Middle frontal gyrus (tissue), 1 donor: Measurements from ENCODE around the gene YIPF4.
"Not testable (repeated sequence)": the region's sequence is repeated elsewhere in the genome, so short reads cannot be mapped to it uniquely, and the experiment has no call there.

Experiments used
- DNase-seq: peaks from one replicate; pipeline ENCODE4 v3.0.0-alpha.2; 2015; ENCODE audit warnings: low spot score; ENCODE audit errors: extremely low spot score

YIPF4 gene

DNA sequence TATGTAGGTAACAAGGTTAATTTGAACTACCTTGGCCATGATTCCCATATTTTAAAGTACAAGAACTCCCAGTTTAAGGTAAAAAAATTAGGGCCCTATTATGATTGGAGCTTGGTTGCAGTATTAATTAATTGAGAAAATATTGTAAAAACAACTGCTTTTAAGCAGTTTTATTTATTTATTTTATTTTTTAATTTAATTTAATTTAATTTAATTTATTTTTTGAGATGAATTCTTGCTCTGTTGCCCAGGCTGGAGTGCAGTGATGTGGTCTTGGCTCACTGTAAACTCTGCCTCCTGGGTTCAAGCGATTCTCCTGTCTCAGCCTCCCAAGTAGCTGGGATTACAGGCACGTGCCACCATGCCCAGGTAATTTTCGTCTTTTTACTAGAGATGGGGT, 88.0 kb downstream of the YIPF4 start:
- DNase-seq, result not testable (repeated sequence)
